ENCODE data around the gene GATAD2B.

GATAD2B gene

GRCh38 chr1:153790966-153791647 lies 131.7 kb downstream of the GATAD2B start:
- TF ChIP-seq EZH2phosphoT487 (IDR thresholded peaks at IDR 0.05; ENCODE audit: borderline replicate concordance): no peak
- TF ChIP-seq CTCF (conservative IDR thresholded peaks at IDR 0.05; ENCODE audit: low read length): no peak
- Histone ChIP-seq H3F3A (ENCODE audit: low read depth) (no peaks in the 10 kb centered on the region), H3K27me3 (ENCODE audit: insufficient read depth, low read length, poor library complexity, severe bottlenecking) (no peaks in the 10 kb centered on the region), H4K20me1 (ENCODE audit: insufficient read depth, low read length, poor library complexity, severe bottlenecking) (no peaks in the 10 kb centered on the region), H3K79me2 (ENCODE audit: insufficient read depth, low read length) (no peaks in the 10 kb centered on the region), H3K4me3 (ENCODE audit: low read length, poor library complexity, severe bottlenecking) (no peak overlapping the region), H3K36me3 (ENCODE audit: insufficient read depth, low read length) (no peaks in the 10 kb centered on the region), H3K9me2 (replicated peaks; ENCODE audit: low read depth, low read length) (no peaks in the 10 kb centered on the region), H2AFZ (ENCODE audit: low read length) (peak overlapping the region; percentile 29; the same call in 1 of the 2 replicates), H3K4me2 (ENCODE audit: low read depth, low read length, poor library complexity, severe bottlenecking) (no peak overlapping the region), H3K9me3 (ENCODE audit: insufficient read depth, low read depth, low read length) (no peaks in the 10 kb centered on the region), H3K9ac (ENCODE audit: low read depth, low read length, poor library complexity, severe bottlenecking) (no peak overlapping the region), H3K4me1 (ENCODE audit: insufficient read depth, low read length, poor library complexity, severe bottlenecking) (no peaks in the 10 kb centered on the region)

GRCh38 chr1:153790313-153790965 lies 132.3 kb downstream of the GATAD2B start:
- H4K20me1 ChIP-seq (ENCODE audit: insufficient read depth, low read length, poor library complexity, severe bottlenecking): no peaks in the 10 kb centered on the region
- TF ChIP-seq EZH2phosphoT487 (IDR thresholded peaks at IDR 0.05; ENCODE audit: borderline replicate concordance) (no peak), CTCF (conservative IDR thresholded peaks at IDR 0.05; ENCODE audit: low read length) (no peak)
- H3K4me2 ChIP-seq (ENCODE audit: low read depth, low read length, poor library complexity, severe bottlenecking): no peak overlapping the region
- H3K4me3 ChIP-seq (ENCODE audit: low read length, poor library complexity, severe bottlenecking): no peak overlapping the region
- H3K9me2 ChIP-seq (replicated peaks; ENCODE audit: low read depth, low read length): no peaks in the 10 kb centered on the region
- no peaks in the 10 kb centered on the region for H3K79me2 ChIP-seq (ENCODE audit: insufficient read depth, low read length)
- no peaks in the 10 kb centered on the region for H3F3A ChIP-seq (ENCODE audit: low read depth)
- H3K4me1 ChIP-seq (ENCODE audit: insufficient read depth, low read length, poor library complexity, severe bottlenecking): no peaks in the 10 kb centered on the region
- no peaks in the 10 kb centered on the region for H3K36me3 ChIP-seq (ENCODE audit: insufficient read depth, low read length)
- no peaks in the 10 kb centered on the region for H3K27me3 ChIP-seq (ENCODE audit: insufficient read depth, low read length, poor library complexity, severe bottlenecking)
- no peak overlapping the region for H3K9ac ChIP-seq (ENCODE audit: low read depth, low read length, poor library complexity, severe bottlenecking)
- H3K9me3 ChIP-seq (ENCODE audit: insufficient read depth, low read depth, low read length): no peaks in the 10 kb centered on the region
- peak overlapping the region; percentile 29; the same call in 1 of the 2 replicates for H2AFZ ChIP-seq (ENCODE audit: low read length)

- no peaks in the 10 kb centered on the region; the same call in 1 of the 2 replicates for H3F3A ChIP-seq (ENCODE audit: low read depth)
- H3K9ac ChIP-seq (ENCODE audit: low read depth, low read length, poor library complexity, severe bottlenecking): no peak overlapping the region
- H3K4me3 ChIP-seq (ENCODE audit: low read length, poor library complexity, severe bottlenecking): no peak overlapping the region
- H3K36me3 ChIP-seq (ENCODE audit: insufficient read depth, low read length): no peaks in the 10 kb centered on the region
- no peak for TF ChIP-seq EZH2phosphoT487 (IDR thresholded peaks at IDR 0.05; ENCODE audit: borderline replicate concordance)
- H3K4me2 ChIP-seq (ENCODE audit: low read depth, low read length, poor library complexity, severe bottlenecking): no peak overlapping the region
- no peaks in the 10 kb centered on the region for H3K9me3 ChIP-seq (ENCODE audit: insufficient read depth, low read depth, low read length)
- H3K27me3 ChIP-seq (ENCODE audit: insufficient read depth, low read length, poor library complexity, severe bottlenecking): no peaks in the 10 kb centered on the region
- no peaks in the 10 kb centered on the region for H3K9me2 ChIP-seq (replicated peaks; ENCODE audit: low read depth, low read length)
- H2AFZ ChIP-seq (ENCODE audit: low read length): no peak overlapping the region
- H3K4me1 ChIP-seq (ENCODE audit: insufficient read depth, low read length, poor library complexity, severe bottlenecking): no peaks in the 10 kb centered on the region
- no peaks in the 10 kb centered on the region for H3K79me2 ChIP-seq (ENCODE audit: insufficient read depth, low read length)
- H4K20me1 ChIP-seq (ENCODE audit: insufficient read depth, low read length, poor library complexity, severe bottlenecking): no peaks in the 10 kb centered on the region
Observed at GRCh38 chr1:153789478-153790034, 133.2 kb downstream of the GATAD2B start.

All from Loucy (cell line).